DOHH2 (cell line): ENCODE data around the gene TMEM106A.
"Not testable (repeated sequence)": the region's sequence is repeated elsewhere in the genome, so short reads cannot be mapped to it uniquely, and the experiment has no call there.

ENCODE experiments used
- CTCF ChIP-seq: fragments of 200-600 bp; sonication (generic); IDR thresholded peaks from one replicate; pipeline ENCODE4 v1.5.1; 2014; ENCODE audit warnings: antibody characterized with exemption, mild to moderate bottlenecking, low read depth, low read length; ENCODE audit not compliant: poor library complexity, severe bottlenecking
- EZH2phosphoT487 ChIP-seq: fragments of 200-600 bp; sonication (generic); IDR thresholded peaks from 2 replicates; pipeline ENCODE4 v1.6.1; 2017; ENCODE audit warnings: borderline replicate concordance, mild to moderate bottlenecking, antibody characterized with exemption, low read length, moderate library complexity, mixed read lengths

GRCh38 chr17:43233877-43234276 lies 22.2 kb downstream of the TMEM106A start, which contains the start of gene RNU2-1:
- not testable (repeated sequence) for TF ChIP-seq CTCF, EZH2phosphoT487
